ENCODE data around the gene STIP1. TPM values are rescaled to one million over a fixed set of nuclear protein-coding genes. Genes with fewer than 3 reads are reported as not detected.

Gene STIP1
- total RNA-seq (2021; ENCODE audit: unreplicated experiment) = 336 TPM
- polyA plus RNA-seq (2012) = 233 and 237 TPM in 2 replicates
- Bru-seq, nascent RNA = percentile 87 among the genes with signal in this experiment
- percentile 98 among the genes with signal in this experiment for BruChase-seq, experiment 1, labeled RNA remaining after a 6-hour chase
- BruChase-seq, experiment 2, labeled RNA remaining after a 2-hour chase = percentile 94 among the genes with signal in this experiment
- long read RNA-seq, transcript STIP1-201 (14 exons, 2,196 nt) = major isoform, 445 of 555 reads
- long read RNA-seq, partial matches to known transcripts = 80 of 555 reads
- long read RNA-seq, other reads (novel, unspliced or antisense) = 28 of 555 reads

GRCh38 chr11:64185693-64186491 lies at the start of gene STIP1:
TSS of gene STIP1 (plus strand) at chr11:64186171. CDS start at chr11:64186262, 91 bp downstream.
- TF ChIP-seq JUND (IDR thresholded peaks at IDR 0.05) = no peak
- TF ChIP-seq ZNF274 (IDR thresholded peaks at IDR 0.05; ENCODE audit: low read depth, low read length) = no peak
- peak; percentile 39 for TF ChIP-seq POLR2A (IDR thresholded peaks at IDR 0.05; ENCODE audit: borderline replicate concordance, extremely low read depth, insufficient read depth, insufficient read length)
- TF ChIP-seq CTCF (IDR thresholded peaks at IDR 0.05 in 2 of 3, conservative IDR thresholded peaks at IDR 0.05 in 1 of 3; ENCODE audit: borderline replicate concordance in 1 of 3, insufficient read depth in 1 of 3, low read depth in 2 of 3, low read length in 2 of 3) = peak in 2 of 3 experiments; percentile 15 to 29; a peak in 1 of 6 replicates
- peak; percentile 86 for TF ChIP-seq POLR2AphosphoS5 (IDR thresholded peaks at IDR 0.05; ENCODE audit: low read depth, low read length)
- no peak for TF ChIP-seq SIN3A (IDR thresholded peaks at IDR 0.05; ENCODE audit: low read depth)
- no peak for TF ChIP-seq CBX3 (IDR thresholded peaks at IDR 0.05; ENCODE audit: low read depth)
- no peak for TF ChIP-seq ATF3 (IDR thresholded peaks at IDR 0.05)
- no peak for TF ChIP-seq FOSL1 (IDR thresholded peaks at IDR 0.05; ENCODE audit: low read depth)
- H3K9ac ChIP-seq (ENCODE audit: low read length) = peak within 1 kb of the TSS; percentile 87
- RAD21 ChIA-PET (ENCODE audit: low non-redundant PET in 1 of 2, low total read pairs in 2 of 2, uncharacterized antibody in 2 of 2, unreplicated experiment in 2 of 2) = interaction anchor here (0.8 to 1.0 kb wide), 2 partner anchors 19 to 40 kb away, joined by 3 read pairs; partner anchors contain the start of genes NUDT22 (in 1 of the 2) and TRPT1 (in 1 of the 2)
- H3K27ac ChIP-seq (ENCODE audit: low read depth, low read length) = peak within 1 kb of the TSS; percentile 90
- H3K4me2 ChIP-seq (ENCODE audit: low read length) = peak within 1 kb of the TSS; percentile 90
- no peaks in the 10 kb centered on the region for H3K9me2 ChIP-seq (ENCODE audit: insufficient read depth)
- no peaks in the 10 kb centered on the region for H3K27me3 ChIP-seq (ENCODE audit: insufficient read depth, low read length)
- H3K79me2 ChIP-seq (ENCODE audit: insufficient read depth, low read length) = peaks cover 26% of the 10 kb centered on the region
- H2AFZ ChIP-seq (ENCODE audit: low read depth, low read length, poor library complexity, severe bottlenecking) = no peak within 1 kb of the TSS
- intact Hi-C loops (cut with micrococcal nuclease) = loop anchor here (5.0 kb wide), 1 partner anchor 116 kb away; the partner anchor contains the start of gene CATSPERZ
- BruUV-seq (replicated peaks) = no TSS peak
- no peaks in the 10 kb centered on the region for H3K9me3 ChIP-seq (ENCODE audit: control insufficient read depth in 1 of 2, insufficient read depth in 1 of 2, low read depth in 1 of 2, low read length in 2 of 2)
- POLR2A ChIA-PET = interaction anchor here (0.6 to 1.8 kb wide), 19 partner anchors 10 to 488 kb away, joined by 3 to 12 read pairs (median 4); partner anchors contain the start of genes ESRRA, PRDX5 and TRMT112
- peak within 1 kb of the TSS; percentile 81 to 88 for H3K4me3 ChIP-seq (replicated peaks in 1 of 2; ENCODE audit: low read depth in 1 of 2, low read length in 2 of 2)
- DNase-seq (ENCODE audit: low read depth, low spot score) (peak; percentile 100), ATAC-seq (peak; percentile 87)
- CTCF ChIA-PET = interaction anchor here (1.0 to 2.3 kb wide), 5 partner anchors 19 to 170 kb away, joined by 3 to 15 read pairs (median 3); no protein-coding TSS in a partner anchor
- H3K4me1 ChIP-seq (ENCODE audit: control insufficient read depth in 1 of 2, insufficient read depth in 2 of 2, low read length in 2 of 2) = peaks cover 26 to 48% of the 10 kb centered on the region in 2 experiments
- H3K36me3 ChIP-seq (ENCODE audit: control insufficient read depth in 1 of 2, insufficient read depth in 2 of 2, low read length in 2 of 2) = peaks cover 8 to 19% of the 10 kb centered on the region in 2 experiments; a peak in 3 of 4 replicates
- peaks cover 12% of the 10 kb centered on the region for H4K20me1 ChIP-seq (ENCODE audit: insufficient read depth)

Data from HCT116 (cell line).